ENCODE data around the gene ASTN2.
A peak's percentile ranks its signal among the peaks of the same experiment; 100 is the strongest.

- no peak for TF ChIP-seq EZH2 (IDR thresholded peaks at IDR 0.05; ENCODE audit: borderline replicate concordance, low read depth, low read length, severe bottlenecking)
- TF ChIP-seq CTCF (IDR thresholded peaks at IDR 0.05; ENCODE audit: borderline replicate concordance, extremely low read depth, low read length, poor library complexity, severe bottlenecking): peak; percentile 66
These were observed 919.8 kb downstream of the ASTN2 start for GRCh38 chr9:116494815-116495634.

All from DND-41 (cell line).